Left renal cortex interstitium (tissue), 4 donors: Measurements from ENCODE around the gene CEACAM5. TPM values are rescaled to one million over a fixed set of nuclear protein-coding genes. Genes with fewer than 3 reads are reported as not detected.

Experiments
- DNase-seq, 4 donors: peaks; one replicate each; pipeline ENCODE4 v3.0.0-alpha.2; 2013; ENCODE audit warnings: low read depth in 4 of 4, low spot score in 2 of 4, missing footprints in 1 of 4
- polyA plus RNA-seq, 4 donors: library from polyadenylated mRNA; unstranded; fragments of 120-200 nt; gene quantifications; one replicate each; pipeline ENCODE4 v1.2.1, GENCODE V29; 2013; ENCODE audit not compliant: insufficient read length in 4 of 4

CEACAM5 gene
- under 1 TPM; 0.08 to 0.13 (median 0.08) TPM for polyA plus RNA-seq

- no peak for DNase-seq
These were observed at the start of gene CEACAM5 for GRCh38 chr19:41708481-41708880. Gene CEACAM5, plus strand, starts transcription at chr19:41708626. Its CDS starts 106 bp downstream, at chr19:41708732.

DNA sequence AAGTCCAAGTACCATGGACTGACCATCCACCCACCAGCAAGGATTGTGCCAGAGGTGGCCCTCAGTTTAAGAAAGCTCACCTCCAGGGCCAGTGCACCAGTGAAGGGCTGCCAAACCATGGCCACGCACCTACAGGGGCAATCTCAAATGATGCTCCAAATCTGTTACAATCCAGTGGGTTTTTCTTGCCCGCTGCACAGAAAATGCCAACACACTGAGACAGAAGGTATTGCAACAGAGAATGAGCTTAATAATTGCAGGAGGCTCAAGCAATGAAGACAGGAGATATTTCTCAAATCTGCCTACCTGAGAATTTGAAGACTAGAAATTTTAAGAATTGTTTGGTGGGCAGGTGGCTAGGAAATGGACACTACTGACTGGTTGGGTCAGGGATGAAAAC lies 42.4 kb upstream of the CEACAM5 start:
- no peak for DNase-seq

DNA sequence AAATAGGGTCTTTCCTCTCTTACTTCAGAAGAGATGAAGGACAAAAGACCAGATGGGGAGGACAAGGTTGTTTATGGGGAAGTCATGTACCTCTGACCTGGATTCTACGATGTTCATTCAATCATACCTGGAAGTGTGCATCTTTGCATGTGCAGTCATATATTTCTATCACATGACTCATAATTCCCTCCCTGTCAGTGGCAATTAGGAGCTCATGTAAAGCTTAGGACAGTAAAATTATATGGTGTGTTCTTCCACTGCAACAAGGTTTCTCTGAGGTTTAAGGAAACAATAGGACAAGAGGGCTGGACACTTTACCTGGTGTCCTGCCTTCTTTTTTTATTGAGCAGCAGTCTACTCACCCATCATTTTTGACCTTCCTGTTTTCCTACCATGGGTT lies 40.1 kb upstream of the CEACAM5 start:
- DNase-seq, result no peak

DNA sequence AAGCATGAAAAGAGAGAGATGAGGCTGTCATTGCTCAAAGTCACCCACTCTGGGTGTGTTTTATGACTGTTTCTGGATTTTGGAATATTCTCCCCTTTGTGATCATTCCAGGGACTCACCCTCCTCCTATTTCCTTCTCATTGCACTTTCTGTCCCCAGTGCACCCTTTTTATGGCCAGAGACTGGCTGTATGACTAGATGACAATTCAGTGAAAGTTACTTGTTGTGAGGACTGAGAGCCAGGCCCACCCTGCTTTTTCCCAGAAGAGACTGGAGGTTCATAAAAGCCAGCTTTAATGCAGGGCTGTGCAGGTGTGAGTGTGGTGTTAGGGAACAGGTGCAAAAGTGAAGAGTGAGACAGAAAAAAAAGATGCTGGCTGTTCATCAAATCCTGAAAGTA lies 37.7 kb upstream of the CEACAM5 start:
- DNase-seq, result no peak

- no peak for DNase-seq
These were observed 36.9 kb upstream of the CEACAM5 start for GRCh38 chr19:41671486-41671885.

- no peak for DNase-seq
These were observed 26.0 kb upstream of the CEACAM5 start for GRCh38 chr19:41682437-41682836.

GRCh38 chr19:41687419-41687818 lies 21.0 kb upstream of the CEACAM5 start:
- DNase-seq, result no peak

DNA sequence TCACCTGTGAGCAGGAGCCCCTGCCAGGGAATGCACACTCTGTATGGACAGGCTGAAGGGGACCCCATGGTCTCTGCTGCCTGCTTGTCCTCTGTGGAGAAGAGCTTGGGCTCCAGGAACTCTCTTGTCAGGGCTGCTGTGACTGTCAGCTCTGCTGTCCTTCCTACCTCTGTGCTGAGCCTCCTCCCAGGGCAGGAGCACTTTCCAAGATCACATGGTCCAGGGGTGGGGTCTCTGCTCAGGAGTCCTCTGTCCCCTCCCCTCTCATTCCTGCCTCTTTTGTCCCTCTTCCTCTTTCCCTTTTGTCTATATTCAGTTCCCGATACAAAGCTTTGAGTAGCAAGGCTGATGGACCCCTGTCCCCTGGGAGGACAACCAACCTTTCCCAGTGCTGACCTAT lies 20.3 kb upstream of the CEACAM5 start, which contains the start of gene CEACAM7:
CEACAM7 (minus strand) TSS at position 173 of the 400 bp plus-strand sequence; CDS start at position 68, 105 bp downstream.
- no peak for DNase-seq

GRCh38 chr19:41688687-41689086 lies 19.7 kb upstream of the CEACAM5 start:
- DNase-seq, result no peak

- no peak for DNase-seq
These were observed 18.2 kb upstream of the CEACAM5 start for GRCh38 chr19:41689993-41690800.

DNA sequence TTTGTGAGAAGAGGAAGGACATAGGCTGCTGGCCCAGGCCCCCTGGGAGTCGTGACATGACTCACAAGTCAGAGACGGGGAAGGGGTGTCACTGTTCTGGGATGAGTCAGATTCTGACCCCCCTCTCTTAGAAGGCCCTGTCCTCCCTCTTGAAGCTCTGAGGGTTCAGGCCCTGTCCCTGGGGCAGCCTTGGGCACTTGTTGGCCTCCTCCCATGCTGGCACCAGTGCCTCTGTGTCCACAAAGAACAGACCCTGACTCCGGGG lies 17.7 kb upstream of the CEACAM5 start:
- no peak for DNase-seq

DNA sequence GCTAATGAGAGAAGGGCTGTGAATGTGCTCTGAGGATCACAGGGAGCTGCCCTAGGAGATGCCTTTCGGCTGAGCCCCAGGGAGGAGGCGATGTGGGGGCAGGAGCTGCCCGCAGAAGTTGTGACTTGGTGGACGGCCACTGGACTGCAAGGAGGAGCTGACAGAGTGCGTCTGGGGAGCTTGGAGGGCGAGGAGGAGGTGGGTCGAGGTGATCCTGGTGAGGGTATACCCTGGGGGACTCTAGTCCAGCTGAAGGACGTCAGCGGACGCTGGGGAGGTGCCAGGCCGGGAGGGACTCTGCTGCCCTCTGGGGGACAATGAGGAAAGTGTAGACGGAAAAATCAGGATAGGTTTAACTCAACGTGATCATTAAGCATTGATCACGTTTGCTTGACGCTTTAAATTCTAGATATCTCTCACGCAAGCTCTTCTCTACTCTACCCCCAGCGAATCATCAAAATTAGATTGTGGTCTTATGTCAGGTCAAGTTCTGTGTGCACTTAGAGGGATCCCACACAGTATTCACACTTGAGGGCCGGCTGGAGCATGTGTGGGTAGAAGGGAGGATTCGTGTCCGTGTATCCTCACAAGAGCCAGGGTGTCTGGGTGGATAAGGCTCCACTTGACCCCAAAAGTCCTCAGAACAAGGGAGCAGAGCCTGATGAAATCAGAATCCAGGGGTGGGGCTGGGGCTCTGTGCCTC lies 17.0 kb upstream of the CEACAM5 start:
- peak in 1 of 4 donors; percentile 2 for DNase-seq

DNA sequence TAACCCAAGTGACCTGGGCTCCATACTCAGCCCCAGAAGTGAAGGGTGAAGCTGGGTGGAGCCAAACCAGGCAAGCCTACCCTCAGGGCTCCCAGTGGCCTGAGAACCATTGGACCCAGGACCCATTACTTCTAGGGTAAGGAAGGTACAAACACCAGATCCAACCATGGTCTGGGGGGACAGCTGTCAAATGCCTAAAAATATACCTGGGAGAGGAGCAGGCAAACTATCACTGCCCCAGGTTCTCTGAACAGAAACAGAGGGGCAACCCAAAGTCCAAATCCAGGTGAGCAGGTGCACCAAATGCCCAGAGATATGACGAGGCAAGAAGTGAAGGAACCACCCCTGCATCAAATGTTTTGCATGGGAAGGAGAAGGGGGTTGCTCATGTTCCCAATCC lies 14.2 kb upstream of the CEACAM5 start:
- no peak for DNase-seq

DNA sequence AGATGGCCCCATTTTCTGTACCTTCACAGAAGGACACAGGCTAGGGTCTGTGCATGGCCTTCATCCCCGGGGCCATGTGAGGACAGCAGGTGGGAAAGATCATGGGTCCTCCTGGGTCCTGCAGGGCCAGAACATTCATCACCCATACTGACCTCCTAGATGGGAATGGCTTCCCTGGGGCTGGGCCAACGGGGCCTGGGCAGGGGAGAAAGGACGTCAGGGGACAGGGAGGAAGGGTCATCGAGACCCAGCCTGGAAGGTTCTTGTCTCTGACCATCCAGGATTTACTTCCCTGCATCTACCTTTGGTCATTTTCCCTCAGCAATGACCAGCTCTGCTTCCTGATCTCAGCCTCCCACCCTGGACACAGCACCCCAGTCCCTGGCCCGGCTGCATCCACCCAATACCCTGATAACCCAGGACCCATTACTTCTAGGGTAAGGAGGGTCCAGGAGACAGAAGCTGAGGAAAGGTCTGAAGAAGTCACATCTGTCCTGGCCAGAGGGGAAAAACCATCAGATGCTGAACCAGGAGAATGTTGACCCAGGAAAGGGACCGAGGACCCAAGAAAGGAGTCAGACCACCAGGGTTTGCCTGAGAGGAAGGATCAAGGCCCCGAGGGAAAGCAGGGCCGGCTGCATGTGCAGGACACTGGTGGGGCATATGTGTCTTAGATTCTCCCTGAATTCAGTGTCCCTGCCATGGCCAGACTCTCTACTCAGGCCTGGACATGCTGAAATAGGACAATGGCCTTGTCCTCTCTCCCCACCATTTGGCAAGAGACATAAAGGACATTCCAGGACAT lies 13.4 kb upstream of the CEACAM5 start:
- no peak for DNase-seq

- DNase-seq, result no peak
These were observed 12.7 kb upstream of the CEACAM5 start for GRCh38 chr19:41695745-41696144.

DNA sequence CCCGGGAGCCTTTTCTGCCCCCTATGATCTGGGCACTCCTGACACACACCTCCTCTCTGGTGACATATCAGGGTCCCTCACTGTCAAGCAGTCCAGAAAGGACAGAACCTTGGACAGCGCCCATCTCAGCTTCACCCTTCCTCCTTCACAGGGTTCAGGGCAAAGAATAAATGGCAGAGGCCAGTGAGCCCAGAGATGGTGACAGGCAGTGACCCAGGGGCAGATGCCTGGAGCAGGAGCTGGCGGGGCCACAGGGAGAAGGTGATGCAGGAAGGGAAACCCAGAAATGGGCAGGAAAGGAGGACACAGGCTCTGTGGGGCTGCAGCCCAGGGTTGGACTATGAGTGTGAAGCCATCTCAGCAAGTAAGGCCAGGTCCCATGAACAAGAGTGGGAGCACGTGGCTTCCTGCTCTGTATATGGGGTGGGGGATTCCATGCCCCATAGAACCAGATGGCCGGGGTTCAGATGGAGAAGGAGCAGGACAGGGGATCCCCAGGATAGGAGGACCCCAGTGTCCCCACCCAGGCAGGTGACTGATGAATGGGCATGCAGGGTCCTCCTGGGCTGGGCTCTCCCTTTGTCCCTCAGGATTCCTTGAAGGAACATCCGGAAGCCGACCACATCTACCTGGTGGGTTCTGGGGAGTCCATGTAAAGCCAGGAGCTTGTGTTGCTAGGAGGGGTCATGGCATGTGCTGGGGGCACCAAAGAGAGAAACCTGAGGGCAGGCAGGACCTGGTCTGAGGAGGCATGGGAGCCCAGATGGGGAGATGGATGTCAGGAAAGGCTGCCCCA lies 11.8 kb upstream of the CEACAM5 start:
- DNase-seq, result peak in 2 of 4 donors; percentile 4 to 19

DNA sequence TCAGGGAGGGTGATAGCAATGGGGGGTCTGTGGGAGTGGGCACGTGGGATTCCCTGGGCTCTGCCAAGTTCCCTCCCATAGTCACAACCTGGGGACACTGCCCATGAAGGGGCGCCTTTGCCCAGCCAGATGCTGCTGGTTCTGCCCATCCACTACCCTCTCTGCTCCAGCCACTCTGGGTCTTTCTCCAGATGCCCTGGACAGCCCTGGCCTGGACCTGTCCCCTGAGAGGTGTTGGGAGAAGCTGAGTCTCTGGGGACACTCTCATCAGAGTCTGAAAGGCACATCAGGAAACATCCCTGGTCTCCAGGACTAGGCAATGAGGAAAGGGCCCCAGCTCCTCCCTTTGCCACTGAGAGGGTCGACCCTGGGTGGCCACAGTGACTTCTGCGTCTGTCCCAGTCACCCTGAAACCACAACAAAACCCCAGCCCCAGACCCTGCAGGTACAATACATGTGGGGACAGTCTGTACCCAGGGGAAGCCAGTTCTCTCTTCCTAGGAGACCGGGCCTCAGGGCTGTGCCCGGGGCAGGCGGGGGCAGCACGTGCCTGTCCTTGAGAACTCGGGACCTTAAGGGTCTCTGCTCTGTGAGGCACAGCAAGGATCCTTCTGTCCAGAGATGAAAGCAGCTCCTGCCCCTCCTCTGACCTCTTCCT lies 11.1 kb upstream of the CEACAM5 start:
- no peak for DNase-seq

GRCh38 chr19:41698746-41699230 lies 9.6 kb upstream of the CEACAM5 start:
- no peak for DNase-seq

GRCh38 chr19:41699231-41699967 lies 9.0 kb upstream of the CEACAM5 start:
- no peak for DNase-seq
